GM19193 (cell line): Measurements from ENCODE around the gene SATB1.

ENCODE experiments used
- POLR2A ChIP-seq: IDR thresholded peaks from 4 replicates; pipeline ENCODE4 v1.6.1; 2011; ENCODE audit not compliant: insufficient read depth, insufficient read length; ENCODE audit errors: extremely low read depth

Gene SATB1

GRCh38 chr3:18438586-18438985, 13.4 kb upstream of the SATB1 start:
- no peak for TF ChIP-seq POLR2A

DNA sequence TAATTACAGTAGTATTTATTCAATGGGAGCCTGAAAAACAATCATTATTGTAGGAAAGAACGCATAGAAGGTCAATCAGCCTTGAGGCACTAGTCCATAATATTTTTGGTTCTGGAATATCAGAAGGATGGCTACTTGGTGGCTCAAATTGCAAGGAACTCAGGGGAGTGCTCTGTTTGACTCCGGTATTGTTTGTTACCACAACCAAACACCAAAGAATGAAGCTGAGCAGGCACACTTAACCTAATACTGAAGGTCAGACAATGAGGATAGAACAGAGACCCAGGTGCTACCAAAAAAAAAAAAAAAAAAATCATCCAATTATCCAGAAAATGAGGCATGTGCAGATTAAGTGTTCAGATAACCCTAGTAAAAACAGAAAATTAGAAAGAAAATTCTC, 11.1 kb upstream of the SATB1 start:
- TF ChIP-seq POLR2A: no peak

DNA sequence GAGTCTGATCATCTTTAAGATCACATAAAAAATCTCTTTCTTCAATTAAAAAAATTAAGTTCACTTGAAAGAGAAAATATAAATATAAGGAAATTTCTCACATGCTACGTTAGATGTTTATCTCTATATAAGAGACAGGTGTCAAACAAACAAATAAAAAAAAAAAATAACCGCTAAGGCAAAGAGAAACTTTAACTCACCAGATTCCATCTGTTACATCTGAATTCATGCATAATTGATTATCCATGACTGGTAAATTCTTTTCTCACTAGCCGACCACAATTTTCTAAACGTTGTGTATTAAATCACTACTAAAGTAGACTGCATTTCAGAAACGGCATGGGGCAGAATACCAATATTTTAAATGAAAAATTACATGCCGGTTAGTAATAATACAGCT, 9.6 kb upstream of the SATB1 start:
- TF ChIP-seq POLR2A: no peak

DNA sequence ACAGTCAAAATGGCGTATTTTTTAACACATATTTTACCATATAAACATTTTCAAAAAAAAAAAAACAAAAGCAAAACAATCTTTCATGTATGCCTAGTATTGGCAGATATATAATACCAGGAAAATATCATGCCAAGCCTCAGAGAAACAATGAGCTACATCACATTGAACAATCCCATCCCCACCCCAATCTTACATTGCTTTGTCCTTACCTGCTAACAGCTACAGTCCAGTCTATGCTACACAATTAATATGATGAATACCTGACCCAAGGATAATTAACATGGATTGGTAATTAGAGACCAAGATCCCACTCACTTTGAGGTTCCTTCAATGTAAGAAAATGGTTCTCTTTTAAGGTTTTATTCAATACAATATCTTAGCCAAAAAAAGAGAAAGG, 7.6 kb upstream of the SATB1 start:
- no peak for TF ChIP-seq POLR2A

DNA sequence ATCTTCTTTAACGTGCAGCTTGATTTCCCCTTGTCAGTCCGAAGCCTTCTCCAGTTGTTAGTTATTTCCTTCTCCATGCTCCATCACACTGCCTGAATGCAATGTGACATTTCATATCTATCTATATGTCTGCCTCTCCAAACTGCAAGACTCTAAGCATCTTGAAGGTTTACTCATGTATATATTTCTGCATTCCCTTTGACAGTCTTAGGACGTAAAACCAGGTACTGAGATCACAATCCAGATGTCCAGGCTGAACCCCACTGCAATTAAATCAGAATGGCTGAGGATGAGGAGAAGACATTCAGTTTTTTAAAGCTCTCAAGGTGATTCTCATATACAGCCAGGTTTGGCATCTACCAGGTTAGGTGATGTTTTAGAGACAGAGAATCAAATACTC, 6.1 kb upstream of the SATB1 start:
- no peak for TF ChIP-seq POLR2A

GRCh38 chr3:18428991-18429745, 4.0 kb upstream of the SATB1 start:
- TF ChIP-seq POLR2A: no peak

DNA sequence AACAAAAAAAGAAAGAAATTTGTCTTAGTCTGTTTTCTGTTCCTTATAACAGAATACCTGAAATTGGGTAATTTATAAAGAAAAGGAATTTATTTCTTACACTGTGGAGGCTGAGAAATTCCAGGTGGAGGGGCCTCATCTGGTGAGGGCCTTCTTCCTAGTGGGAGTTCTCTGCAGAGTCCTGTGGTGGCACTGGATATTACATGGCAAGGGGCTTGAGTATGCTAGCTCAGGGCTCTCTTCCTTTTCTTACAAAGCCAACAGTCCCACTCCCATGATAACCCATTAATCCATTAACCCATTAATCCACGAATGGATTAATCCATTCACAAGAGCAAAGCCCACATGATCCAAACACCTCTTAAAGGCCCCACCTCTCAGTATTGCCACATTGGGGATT, 2.9 kb upstream of the SATB1 start:
- TF ChIP-seq POLR2A: no peak

DNA sequence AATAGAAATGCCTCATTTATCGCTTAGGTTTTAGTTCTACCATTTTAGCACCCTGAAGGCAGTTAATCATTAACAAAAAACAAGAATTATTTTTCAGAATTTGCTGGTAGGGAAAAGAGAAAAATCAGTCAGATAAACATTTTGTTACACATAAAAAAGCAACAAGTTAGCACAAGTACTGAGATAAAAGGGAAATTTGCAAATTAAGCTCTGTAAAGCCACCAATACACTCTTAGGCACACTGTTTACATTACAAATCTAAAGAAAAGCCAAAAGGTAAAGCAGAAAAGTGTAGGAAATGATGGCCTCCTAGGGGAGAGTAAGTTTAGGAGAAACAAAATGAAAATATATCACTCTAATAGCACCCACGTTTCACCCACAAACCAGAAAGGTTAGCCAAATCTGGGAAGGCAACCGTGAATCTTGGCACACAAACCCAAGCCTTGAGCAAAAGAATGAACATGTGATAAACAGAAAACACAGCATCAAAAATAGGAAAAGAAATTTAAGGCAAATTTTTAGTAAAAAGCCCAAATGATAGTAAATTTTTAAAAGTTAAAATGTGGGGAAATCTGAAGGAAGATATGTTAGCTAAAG, 1.6 kb upstream of the SATB1 start:
- TF ChIP-seq POLR2A: no peak

DNA sequence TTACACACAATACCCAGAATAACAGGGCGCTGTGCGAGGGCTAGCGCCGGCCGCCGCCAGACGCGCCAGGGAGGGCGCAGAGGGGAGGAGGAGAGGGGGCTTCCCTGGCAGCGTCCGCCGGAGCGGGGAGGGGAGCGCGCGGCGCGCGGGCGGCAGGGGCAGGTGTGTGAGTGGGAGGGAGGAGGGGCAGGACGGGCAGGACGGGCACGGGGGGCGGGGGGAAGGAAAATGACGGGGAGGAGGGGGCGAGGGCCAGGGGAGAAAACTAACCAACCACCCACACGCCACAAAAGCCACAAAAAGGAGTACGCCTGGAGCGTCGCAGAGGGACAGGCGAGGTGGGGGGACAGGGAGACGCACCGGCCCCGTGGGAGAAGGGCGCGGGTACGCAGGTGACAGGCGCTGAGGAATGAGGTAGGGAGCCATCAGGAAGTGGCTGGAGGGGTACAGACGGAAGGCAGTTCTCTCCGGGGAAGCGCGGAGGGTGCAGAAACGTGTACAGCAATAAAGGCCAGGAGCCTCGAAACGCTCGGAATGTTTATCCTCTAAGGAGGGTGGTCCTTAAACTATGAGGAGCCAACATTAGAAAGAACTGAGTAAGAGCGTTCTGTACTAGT, 610 bp upstream of the SATB1 start:
- TF ChIP-seq POLR2A: no peak

GRCh38 chr3:18424213-18424728, 868 bp downstream of the SATB1 start:
- no peak for TF ChIP-seq POLR2A

DNA sequence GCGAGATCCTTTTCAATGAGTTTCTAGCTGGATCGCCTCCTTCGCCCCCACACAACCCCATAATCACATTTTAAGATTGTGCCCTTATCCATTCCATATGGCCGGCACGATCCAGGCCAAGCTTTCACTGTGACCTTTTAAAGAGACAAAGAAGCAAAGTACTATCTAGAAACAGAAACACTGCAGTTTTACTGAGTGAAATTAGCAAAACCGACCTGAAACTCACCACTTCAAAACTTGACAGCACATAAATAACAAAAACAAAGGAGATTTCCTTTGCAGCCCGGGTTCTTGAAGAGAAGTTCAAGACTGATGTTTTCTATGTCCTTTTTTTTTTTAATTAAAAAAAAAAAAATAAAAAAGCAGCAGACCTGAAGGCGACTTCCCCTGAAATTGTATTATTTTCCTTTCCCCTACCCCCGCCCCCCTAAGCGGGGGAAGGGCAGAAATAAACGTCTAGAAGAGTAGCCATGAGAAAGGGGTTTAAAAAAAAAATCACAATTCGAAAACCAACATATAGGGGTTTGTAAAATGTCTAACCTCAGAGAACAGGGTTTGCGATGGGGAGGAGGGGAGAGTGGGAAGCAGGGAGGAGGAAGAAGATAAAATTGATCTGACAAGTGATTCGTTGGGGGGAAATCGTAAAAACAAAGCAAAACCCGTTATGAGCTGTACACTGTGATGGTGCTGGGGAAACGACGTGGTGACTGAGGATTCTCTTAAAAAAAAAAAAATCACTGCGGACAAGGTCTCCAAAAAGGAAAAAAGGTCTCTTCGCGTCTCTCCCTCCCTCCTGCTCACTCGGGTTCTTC, 1.5 kb downstream of the SATB1 start:
- TF ChIP-seq POLR2A: no peak

GRCh38 chr3:18422972-18423371, 2.2 kb downstream of the SATB1 start:
- no peak for TF ChIP-seq POLR2A

DNA sequence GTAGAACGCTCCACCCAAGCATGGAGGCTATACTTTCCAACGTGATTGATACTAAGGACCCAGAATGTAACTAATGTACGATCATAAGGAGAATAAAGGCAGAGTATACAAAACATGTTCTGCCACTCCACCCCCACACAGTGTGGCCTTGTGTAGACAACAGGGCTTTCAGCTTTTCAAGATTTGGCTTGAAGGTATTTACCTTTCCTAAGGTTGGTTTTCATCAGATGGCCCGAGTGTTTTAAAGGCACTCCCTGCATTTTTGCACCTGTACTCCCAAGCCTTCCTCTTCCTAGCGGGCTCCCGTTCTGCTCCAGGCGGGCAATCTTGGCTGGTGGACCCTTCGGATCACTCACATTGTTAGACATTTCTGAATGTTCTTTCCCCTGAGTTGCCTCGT, 4.6 kb downstream of the SATB1 start:
- no peak for TF ChIP-seq POLR2A

- TF ChIP-seq POLR2A: no peak
Measured at GRCh38 chr3:18419232-18419631, 5.9 kb downstream of the SATB1 start.

- TF ChIP-seq POLR2A: no peak
Measured at GRCh38 chr3:18417904-18418572, 7.1 kb downstream of the SATB1 start.

GRCh38 chr3:18416332-18416731, 8.8 kb downstream of the SATB1 start:
- no peak for TF ChIP-seq POLR2A

GRCh38 chr3:18415839-18416238, 9.3 kb downstream of the SATB1 start:
- TF ChIP-seq POLR2A: no peak
